GOT3 (cell line): Measurements from ENCODE around the gene ACTL10.

Experiments
- DNase-seq: peaks from one replicate; lab custom pipeline; 2025; ENCODE audit warnings: mixed read lengths; lab: John Stamatoyannopoulos, UW

The ACTL10 gene

DNA sequence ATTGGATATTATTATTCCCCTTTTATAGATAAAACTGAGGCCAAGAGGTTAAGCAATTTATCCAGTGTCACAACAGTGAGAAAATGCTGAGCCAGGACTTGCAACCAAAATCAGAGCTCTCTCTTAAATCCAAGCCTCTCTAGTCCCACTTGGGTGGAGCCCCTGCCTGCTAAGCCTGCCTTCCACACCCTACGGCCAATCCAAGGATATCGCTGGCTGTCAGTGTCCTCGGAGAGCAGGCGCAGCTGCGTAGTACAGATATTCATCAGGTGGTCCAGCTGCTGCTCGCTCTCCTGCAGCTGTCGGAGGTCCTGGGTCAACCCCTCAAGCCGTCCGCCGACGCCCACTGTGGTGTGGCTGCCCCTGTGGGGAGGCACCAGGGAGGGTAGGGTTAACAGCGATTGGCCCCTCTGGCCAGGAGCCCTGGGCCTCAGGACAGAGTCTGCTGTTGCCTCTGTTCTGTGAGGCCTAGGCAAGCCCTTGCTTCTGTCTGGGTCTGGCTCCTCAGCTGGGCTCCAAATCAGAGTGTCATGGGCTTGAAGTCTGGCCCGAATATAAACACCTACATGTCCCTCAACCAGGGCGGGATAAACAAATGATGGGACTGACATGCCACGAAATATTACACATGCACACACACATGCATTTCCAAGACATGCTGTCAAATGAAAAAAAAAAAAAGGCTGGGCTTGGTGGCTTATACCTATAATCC, 11.4 kb downstream of the ACTL10 start:
- no peak for DNase-seq

DNA sequence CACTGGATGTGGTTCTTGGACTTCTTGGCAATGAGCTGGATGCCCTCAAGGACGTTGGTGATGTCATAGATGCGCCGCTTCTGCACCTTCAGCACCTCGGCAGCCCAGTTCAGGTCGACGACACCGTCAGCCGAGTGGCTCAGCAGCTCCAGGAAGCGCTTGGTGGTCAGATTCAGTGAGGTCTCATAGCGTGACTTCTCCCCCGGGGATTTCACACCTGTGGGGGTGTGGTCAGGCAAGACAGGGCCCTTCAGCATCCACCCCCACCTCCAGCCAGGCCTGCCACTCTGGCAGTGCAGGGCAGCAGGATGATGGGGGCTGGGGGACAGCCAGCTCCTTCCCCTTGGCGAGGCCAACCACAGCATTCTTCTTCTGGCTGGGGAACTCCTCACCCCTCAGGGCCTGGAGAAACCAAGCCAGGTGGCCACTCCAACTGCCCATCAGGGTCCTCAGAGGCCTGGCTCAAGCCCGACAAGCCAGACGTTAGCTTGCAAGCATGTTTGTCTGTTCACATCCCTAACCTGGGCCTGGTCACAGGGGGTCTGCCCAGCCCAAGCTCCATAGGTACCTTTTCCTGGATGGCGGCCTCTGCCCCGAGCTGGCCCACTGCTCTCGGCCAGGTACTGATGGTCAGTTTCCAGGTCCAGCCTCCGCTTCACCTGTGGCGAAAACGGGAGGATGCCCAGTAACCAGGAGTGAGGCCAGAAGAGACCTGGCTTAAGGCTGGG, 13.2 kb downstream of the ACTL10 start:
- no peak for DNase-seq

DNA sequence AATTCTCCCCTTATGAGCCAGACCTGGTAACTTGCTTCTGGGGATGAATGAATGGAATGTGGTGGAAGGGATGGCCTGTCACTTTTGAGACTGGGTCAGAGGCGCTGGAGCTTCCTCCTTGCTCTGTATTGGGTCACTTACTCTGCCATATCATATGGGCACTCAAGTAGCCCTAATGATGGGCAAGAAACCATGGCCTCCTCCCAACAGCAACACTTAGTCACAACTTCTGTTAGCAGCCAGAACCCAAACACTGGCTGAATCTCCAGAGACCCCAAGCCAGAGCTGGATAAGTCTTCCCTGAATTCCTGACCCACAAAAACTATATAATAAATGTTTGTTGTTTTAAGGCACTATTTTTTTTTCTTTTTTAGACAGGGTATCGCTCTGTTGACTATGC, 13.9 kb downstream of the ACTL10 start:
- no peak for DNase-seq

DNA sequence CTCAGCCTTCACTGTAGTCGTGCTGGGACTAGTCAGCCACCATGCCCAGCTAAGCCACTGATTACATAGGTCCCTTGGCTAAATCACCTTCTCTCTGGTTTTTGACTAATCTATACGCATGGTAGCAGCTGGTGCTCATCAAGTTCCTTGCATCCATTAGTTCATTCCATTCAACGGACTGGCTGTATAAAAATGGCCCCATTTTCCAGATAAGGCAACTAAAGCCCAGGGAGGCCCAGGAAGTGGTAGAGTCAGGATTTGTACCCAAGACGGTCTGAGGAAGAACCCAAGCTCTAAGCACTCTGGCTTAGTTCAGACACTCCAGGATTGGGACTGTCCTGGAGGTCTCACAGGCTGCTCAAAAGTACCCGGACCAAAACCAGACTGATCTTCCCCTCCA, 14.5 kb downstream of the ACTL10 start:
- DNase-seq = no peak

DNA sequence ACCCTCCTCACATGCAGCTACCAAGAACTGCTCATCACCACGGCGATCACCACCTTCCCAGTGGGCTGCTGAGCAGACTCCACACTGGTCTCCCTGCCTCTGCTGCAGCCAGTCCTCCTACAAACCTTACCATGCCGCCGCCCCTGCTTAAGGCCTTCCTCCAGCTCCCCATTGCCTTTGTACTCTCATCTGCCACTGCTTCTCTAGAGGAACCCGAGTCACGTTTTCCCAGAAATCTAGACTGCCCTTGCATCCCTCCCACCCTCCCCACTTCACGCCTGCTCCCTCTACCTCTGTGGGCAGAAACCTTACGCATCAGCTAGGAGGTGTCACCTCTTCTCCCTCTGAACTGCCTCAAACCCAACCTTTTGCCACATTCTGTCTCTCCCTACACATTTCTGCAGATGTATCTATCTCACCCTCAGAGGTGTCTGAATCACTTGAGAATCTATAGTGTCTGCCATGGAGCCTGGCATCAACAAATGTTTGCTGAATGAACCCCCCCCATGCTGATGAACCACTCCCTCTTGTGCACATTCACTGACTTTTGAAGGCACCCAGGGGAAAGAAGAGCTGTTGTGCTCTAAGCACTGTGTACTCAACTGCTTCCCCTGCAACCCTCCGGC, 15.1 kb downstream of the ACTL10 start:
- DNase-seq = no peak

DNA sequence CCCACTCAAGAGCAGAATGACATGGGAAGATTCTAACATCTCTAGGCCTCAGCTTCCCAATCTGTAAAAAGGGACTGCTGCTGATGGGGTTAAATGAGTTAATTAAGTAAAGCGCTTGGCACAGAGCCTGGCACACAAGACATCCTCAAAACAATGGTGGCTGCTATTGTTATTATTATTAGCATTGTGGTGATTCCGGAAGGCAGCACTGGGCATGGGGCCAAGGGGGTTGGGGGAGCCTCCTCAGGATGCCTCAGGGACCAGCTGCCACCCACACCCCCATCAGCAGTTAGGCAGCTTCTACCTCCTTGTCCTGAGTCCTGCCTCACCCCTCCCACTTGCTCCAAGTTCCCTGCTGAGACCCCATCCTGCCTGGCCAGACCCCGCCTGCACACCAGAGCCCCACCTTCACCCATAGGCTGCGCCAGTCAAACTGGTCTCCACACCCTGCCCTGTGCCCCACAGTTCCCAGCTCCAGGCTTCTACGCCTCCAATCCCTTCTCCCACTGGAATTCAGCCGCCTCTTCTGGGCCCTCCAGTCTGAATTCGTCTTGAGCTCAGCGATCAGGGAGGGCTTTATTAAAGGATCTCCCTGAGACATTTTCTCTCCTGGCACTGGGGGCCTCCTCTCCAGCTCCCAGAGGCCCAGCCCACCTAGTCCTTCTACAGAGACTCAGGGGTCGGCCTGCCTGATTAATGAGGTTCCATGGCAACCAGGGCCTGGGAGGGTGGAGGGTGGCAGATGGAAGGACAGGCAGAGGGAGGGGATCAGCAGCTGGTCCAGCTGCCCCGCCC, 18.0 kb downstream of the ACTL10 start:
- DNase-seq = no peak

DNA sequence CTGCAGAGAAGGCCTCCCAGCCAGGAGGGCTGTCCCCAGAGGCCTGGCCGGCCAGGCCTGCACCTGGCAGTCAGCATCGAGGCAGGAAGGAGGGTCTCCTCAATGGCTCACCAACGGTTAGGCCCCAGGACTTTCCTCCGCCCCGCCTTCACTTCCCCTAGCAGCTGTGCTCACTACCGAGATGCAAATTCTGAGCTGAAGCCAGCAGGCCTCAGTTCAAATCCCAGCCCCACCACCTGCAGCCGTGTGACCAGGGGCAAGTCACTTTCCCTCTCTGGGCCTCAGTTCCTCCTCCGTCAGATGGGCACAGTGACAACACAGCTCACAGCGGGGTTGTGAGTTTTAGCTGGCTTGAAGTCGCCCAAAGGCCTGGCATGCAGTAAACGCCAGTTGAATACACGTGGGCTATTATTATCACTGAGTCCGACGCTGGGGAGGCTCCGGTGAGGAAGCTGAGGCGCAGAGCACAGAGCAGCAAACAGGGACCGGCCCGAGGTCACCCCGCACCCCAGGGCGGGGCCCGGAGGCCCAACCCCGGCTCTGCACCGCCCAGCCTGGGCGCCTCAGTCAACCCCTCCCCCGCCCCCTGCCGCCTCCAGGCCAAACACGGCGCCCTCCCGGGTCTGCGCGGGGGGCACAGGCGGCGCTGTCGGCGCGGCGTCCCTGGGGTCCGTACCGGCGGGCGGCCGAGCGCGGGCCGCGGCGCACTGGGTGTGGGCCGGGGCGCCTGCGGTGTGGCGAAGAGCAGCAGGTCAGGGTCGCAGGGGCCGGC, 18.8 kb downstream of the ACTL10 start:
- no peak for DNase-seq

DNA sequence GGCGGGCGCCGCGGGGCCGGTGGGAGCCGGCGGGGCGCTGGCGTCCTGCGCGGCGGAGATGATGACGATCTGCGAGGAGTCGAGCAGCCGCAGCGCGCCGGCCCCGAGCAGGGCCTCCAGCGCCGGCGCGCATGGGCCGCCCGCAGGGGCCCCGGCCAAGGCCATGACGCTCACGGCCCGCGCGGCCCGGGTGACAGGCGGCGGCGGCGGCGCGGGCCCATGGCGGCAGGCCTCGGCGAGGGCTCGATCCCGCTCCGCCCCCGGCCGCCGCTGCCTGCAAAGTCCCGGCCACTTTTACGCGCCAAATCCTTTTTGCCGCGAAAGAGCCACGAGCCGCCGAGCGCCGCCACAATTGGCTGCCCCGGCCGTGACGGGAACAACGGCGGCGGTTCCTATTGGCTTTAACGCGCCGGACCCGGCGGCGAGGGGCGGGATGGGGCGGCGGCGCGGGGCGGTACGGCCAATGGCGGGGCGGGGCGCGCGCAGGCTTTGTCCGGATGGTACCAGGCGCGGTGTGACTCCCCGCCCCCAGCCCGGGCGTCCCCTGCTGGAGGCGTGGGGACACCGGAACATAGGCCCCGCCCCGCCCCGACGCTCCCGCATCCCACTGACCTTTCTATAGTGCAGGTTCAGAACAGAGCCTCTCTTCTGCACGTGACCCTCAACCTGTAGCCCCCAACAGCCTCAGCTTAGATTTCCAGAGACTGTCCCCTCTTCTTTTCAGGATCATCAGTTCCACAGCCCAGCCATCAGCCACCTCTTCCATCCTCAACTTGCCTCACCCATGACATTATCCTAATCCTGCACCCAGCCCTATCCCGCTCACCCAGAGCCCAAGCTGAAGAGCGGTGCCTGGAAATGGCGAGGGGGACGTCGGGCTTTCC, 19.6 kb downstream of the ACTL10 start, which contains the start of gene E2F1:
Gene E2F1 (minus strand): TSS at position 286 of the 884 bp plus-strand sequence. CDS start 121 bp downstream, at position 165.
- peak; percentile 90 for DNase-seq

DNA sequence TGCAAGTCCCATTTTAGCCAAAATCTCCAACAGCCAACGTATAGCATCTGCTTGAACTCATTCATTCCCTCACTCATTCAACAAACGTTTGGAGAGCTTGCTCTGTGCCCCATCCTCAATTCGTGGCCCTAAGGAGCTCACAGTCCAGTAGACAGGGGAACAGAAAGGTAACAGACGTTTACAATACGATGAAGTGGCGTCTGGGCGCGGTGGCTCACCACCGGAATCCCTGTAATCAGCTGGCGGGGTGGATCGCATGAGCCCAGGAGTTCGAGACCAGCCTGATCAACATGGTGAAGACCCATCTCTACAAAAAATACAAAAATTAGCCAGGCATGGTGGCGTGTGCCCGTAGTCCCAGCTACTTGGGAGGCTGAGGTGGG, 20.2 kb downstream of the ACTL10 start:
- DNase-seq = no peak

DNA sequence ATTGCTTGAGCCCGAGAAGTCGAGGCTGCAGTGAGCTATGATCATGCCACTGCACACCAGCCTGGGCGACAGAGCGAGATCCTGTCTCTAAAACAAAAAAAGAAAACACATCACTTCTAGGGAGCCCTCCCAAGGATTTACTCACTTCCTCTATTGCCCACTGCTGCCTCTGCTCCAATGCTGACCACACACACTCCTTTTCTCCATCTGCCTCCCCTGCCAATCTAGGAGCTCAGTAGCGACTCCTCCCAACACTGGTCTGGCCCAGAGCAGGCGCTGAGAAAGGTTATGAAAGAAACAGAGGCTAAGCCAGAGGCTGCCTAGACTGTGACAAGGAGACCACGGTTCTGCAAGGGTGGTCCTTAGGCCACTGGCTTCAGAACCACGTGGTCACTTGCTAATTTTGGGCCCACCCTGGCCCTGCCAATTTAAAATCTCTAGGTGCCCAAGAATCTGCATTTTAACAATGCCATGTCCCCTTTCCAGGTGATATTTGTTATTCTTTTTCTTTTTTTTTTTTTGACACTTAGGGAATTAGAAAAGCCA, 20.7 kb downstream of the ACTL10 start:
- no peak for DNase-seq

DNA sequence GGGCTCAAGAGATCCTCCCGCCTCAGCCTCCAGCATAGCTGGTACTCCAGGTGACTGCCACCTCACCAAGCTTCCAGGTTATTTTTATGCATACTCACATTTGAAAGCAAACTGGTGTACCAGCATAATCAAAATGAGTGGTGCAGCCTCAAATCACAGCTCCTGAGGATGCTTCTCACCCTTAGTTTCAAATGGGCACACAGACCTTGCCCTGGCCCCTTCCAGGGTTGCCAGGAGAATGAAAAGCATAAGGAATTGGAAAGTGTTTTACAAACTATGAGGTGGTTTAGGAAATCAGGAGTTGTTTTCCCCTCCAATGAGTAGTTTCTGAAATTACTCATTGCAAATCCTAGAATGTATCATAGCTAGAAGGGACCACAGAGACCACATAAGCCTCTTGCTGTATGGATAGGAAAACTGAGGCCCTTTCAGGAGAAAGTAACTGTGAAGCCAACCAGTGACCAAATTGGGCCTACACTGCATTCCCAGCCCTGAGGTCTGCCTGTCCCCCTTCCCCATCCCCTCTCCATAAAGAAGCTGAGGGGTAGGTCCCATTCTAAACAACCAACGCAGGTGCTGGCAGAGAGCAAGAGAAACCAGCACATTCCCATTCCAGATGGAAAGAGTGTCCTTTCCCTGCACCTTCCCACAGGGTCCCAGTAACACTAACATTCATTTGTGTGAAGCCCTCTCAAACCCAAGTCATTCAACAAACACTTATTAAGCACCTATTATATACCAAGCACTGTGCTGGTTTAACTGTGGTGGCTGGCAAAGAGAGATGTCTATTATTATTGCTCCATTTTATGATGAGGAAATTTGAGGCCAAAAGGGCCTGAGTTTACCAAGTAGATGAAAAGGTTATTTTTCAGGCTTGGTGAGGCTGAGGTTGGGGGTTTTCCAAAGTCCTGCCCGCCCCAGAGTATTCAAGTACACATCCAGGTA, 21.5 kb downstream of the ACTL10 start:
- DNase-seq = no peak

DNA sequence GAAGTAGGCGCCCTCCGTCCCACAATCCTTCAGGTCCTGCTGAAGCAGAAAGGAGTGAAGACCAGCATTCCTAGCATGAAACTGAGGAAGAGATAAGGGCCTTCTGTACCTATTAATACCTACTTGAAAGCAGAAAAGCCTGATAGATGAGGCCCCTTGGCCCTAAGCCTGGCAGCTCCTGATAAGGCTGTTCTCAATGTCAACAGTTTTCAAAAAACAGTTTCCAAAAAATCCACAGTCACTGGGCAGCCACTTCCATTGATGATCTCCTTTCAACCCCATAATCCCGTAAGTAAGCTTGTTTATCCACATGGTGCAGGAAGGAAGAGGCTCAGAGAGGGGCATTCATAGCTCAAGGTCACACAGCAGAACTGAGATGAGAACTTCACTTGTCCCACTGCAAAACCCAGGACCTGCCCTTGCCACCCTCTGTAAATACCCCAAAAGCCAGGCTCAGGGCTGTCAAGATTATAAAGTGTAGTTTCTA, 22.2 kb downstream of the ACTL10 start:
- no peak for DNase-seq

DNA sequence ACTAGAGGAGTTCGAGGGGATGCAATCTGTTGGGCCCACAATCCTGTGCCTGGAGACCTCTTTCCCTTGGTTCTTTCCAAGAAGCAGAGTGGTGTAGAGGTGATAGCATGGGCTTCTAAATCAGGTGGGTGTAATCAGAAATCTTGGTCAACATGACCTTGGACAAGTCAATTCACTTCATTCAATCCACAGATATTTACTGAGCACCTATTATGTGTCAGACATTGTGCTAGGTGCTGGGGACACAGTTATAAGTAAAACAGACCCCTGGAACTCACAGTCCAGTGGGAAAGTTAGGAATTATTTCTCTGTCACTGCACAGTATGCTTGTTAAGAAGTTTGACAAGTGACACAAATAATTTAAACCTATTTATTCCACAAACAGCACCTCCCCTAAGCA, 22.8 kb downstream of the ACTL10 start:
- DNase-seq = no peak

DNA sequence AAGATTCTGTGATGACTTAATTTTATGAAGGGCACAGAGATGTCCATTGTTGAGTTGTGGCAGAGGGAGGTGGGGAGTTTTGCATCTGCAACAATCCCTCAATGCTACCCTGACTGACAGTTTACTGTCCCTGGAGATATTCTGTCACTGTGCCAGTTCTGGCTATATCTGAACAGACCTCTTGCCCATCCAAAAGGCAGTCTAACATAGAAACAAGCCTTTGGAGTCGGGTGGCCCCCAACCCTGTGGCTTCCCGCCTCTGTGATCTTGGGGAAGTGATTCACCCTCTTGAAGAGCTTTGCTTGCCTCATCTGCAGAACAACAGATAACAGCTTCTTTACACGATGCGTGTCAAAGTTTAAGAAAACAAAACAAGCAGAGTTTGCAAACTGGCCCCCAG, 23.2 kb downstream of the ACTL10 start:
- no peak for DNase-seq

DNA sequence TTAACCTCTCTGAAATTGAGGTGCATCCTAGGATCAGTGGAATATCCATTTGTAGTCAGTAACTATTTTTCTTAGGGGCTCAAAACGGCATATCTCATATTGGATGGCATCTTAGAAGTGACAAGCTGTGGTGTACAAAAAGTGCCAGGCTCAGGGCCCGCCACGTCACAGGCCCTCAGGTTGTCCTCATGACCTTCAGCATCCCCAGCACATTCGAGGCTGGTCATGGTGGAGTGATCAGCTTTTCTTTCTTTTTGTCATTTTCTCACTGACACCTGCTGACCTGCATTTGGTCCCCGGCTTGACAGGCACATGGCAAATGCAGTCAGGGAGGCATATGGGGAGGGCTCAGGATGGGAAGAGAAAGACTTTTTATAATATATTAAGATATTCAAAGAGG, 26.5 kb downstream of the ACTL10 start:
- no peak for DNase-seq

DNA sequence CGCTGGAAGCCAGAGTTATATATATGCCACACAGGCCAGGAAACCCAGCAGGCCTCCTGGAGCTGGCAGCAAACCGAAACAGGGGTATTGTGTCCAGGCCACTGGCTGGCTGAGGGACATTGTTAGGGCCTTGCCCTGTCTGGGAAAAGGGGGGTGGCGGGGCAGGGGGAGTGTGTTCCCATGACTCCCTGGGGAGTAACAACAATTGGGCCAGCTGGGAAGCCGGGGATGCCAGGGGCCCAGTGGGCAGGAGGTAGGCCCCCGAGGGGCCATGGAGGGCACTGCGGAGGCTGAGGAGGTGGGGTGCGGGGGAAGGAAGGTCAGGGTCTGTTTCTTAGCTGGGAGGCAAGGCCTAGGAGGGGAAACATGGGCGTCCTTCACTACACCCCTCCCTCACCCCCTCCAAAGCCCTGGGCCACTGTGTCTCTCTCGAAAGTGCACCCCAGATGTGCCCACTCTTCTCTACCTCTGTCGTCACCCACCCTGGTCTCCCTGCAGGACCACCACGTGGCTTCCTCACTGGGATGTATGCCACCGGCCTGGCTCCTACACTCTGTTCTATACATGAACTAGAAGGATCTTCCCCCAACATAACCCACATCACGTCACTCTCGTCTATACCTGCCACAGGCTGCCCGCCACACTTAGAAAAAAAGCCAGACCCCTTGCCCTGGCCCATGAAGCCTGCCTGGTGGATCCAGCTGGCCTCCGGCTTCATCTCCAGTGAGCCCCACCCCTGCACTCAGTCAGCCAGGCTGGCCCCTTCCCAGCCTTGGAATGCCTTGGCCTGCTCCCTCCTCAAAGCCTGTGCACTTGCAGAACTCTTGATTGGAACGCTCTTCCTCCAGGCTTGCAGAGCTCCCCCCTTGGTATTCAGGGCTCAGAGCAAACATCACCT, 27.2 kb downstream of the ACTL10 start:
- no peak for DNase-seq

DNA sequence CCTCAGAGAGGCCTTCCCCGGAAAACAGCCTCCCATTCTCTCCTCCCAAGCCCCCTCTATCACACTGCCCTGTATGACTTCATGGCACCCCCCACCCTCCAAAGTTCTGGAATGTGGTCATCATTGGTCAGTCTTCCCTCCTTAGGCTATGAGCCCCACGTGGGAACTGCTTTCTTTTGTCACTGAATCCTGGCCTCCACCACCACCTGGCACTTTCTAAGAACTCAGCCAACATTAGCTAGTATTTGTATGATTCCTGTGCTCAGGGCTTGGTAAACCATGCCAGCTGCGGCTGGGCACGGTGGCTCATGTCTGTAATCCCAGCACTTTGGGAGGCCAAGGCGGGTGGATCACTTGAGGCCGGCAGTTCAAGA, 27.9 kb downstream of the ACTL10 start:
- no peak for DNase-seq

DNA sequence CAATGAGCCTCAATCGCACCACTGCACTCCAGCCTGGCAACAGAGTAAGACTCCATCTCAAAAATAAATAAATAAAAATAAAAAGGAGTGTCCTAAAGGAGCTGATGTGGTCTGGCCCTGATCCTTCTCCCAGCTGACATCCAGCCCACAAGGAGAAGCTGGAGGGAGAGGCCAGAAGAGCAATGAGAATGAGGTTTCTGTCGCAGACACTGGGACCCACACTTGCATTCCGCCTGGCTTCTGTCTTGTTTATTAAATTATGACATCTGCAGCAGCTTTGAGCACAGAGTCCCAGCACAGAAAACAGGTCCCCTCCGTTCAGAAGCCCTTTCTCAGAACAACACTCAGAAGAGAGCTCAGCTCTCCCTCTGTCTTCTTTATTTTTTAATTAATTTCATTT, 29.7 kb downstream of the ACTL10 start:
- no peak for DNase-seq
